22Rv1 (cell line): ENCODE measurements around the gene DNLZ.

Source experiments
- H3K27ac ChIP-seq: fragments of 450-650 bp; 2 replicates; pipeline ENCODE4 v1.5.1; 2017
- ZFX ChIP-seq: fragments of 450-650 bp; IDR thresholded peaks from 2 replicates; pipeline ENCODE4 v1.6.1; 2017; ENCODE audit warnings: antibody characterized with exemption, borderline replicate concordance
- TF ChIP-seq, protein P1 (sequence below): fragments of 450-650 bp; IDR thresholded peaks from 2 replicates; pipeline ENCODE4 v1.5.1; 2017; ENCODE audit warnings: mild to moderate bottlenecking

The DNLZ gene

DNA sequence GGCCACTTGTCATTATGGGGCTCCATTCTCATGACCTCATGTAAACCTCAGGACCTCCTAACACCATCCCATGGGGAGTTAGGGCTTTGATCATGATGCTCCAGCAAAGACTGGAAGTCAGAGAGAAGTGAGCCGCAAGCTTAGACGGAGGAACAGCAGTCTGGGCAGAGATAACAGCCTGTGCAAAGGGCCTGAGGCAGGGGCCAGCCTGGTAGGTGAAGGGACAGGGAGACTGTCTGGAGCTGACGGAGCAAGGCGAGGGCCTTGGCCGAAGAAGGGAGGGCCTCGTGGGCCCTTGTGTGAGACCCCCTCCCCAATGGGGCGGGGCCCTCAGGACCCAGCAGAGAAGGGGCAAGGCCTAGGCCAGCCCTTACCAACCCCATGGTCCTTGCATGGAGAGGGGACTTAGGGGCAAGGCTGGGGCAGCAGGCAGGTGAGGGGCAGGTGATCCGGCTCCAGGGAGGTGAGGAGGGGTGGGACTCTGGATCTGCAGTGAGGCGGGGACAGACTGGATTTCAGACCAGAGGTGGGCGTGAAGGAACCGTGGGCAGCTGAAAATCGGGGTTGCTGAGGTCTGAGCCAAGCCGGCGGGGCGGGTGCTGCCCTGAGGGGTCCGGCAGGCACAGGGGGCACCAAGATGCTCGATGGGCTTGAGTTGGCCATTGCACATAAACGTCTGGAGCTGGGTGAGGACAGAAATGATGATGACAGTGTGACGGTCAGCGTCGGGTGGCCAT is 18.8 kb downstream of the DNLZ start:
- TF ChIP-seq, protein P1, sequence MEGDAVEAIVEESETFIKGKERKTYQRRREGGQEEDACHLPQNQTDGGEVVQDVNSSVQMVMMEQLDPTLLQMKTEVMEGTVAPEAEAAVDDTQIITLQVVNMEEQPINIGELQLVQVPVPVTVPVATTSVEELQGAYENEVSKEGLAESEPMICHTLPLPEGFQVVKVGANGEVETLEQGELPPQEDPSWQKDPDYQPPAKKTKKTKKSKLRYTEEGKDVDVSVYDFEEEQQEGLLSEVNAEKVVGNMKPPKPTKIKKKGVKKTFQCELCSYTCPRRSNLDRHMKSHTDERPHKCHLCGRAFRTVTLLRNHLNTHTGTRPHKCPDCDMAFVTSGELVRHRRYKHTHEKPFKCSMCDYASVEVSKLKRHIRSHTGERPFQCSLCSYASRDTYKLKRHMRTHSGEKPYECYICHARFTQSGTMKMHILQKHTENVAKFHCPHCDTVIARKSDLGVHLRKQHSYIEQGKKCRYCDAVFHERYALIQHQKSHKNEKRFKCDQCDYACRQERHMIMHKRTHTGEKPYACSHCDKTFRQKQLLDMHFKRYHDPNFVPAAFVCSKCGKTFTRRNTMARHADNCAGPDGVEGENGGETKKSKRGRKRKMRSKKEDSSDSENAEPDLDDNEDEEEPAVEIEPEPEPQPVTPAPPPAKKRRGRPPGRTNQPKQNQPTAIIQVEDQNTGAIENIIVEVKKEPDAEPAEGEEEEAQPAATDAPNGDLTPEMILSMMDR = no peak
- no peak for TF ChIP-seq ZFX
- no peak overlapping the region for H3K27ac ChIP-seq

DNA sequence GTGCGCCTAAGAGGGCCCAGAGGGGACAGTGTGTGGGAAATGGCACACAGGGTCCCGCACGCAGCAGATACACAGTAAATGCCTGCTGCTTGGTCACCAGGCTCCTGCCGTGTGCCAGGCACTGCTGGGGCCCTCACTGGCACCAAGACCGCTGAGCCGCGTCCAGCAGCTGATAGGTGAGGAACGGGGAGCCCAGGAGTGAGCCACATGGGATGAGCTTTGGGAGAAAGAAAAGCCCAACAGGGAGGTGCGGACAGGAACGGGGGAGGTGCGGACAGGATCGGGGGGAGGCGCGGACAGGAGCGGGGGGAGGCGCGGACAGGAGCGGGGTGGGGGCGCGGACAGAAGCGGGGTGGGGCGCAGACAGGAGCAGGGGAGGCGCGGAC is 19.7 kb downstream of the DNLZ start:
- H3K27ac ChIP-seq = no peak overlapping the region
- no peak for TF ChIP-seq ZFX

DNA sequence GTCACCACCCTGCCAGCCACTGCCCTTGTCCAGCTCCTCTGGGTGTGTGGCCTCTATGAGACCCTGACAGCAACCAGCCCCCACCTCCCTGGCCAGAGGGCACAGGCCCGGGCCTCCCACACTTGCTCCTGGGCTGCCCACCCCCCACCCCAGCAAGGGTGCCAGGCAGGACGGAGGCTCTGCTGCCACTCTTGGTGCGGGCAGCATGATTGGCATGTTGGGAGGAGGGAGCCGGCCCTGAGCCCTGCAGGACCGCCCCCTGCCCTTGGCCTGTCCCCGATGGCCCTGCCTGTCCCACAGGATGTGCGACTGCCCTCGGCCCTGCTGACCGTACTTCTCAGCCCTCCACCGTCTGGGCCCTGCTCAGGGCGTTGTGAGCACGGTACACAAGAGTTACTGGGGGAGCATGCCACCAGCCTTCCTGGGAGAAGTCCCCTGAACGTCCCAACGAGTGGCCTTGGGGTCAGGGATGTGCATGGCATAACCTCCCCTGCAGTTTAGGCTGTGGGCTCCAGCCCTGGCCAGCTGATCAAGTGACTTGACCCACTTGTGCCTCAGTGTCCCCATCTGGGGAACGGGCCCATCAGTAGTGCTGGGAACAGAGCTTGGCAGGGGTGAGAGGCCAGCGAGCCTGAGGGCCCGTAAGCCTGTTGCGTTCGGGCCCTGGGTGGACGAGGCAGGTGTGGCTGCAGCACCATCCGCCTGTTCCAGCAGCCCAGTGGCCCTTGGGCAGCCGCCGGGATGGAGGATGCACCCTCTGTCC is 20.2 kb downstream of the DNLZ start:
- TF ChIP-seq ZFX = no peak
- TF ChIP-seq, protein P1 = 0 out of 2 replicates have a peak, but pooled peaks have one; percentile 1
- peak overlapping the region; percentile 58 for H3K27ac ChIP-seq

DNA sequence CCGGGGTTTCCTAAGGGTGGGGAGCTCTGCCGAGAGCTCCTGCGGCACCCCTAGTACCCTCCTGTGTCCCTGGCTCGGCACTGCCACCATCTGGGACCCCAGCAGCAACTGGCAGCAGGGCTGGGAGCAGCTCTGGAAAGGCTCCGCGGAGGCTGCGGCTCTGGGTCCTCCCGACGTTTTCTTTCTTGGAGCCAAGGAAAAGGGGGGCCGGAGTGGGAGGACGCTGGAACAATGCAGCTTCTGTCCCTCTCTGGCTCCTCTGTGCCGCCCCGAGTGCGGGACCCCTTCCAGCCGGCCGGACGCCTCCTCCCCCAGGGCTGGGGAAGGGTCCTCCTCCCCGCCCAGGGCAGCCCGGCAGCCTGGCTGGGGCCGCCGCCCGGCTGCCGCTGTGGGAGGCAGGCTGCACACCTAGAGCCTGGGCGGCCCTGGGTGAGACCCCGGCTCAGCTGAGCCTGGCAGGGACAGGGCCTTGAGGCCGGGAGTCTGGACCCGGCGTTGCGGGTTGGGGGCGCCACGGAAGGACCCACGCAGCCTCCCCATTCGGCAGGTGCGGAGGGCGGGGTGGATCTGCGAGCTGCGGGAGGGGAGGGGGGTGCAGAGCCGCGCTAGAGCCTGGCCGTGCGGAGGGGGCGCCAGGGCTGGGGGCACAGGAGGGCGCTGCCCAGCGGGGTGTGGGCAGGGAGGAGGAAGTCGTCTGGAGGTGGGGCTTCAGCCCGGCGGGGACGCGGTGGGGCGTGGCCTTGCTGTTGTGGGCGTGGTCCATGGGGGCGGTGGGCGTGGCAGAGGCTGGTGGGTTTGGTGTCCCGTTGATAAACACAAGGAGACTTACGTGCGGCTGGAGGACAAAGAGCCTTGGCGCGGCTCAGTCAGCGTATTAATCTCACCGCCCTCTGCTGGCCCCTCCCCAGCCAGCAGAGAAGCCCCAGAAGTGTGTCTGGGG is 21.1 kb downstream of the DNLZ start:
- TF ChIP-seq, protein P1 = 0 out of 2 replicates have a peak, but pooled peaks have one; percentile 9
- no peak for TF ChIP-seq ZFX
- H3K27ac ChIP-seq = peak overlapping the region; percentile 58

DNA sequence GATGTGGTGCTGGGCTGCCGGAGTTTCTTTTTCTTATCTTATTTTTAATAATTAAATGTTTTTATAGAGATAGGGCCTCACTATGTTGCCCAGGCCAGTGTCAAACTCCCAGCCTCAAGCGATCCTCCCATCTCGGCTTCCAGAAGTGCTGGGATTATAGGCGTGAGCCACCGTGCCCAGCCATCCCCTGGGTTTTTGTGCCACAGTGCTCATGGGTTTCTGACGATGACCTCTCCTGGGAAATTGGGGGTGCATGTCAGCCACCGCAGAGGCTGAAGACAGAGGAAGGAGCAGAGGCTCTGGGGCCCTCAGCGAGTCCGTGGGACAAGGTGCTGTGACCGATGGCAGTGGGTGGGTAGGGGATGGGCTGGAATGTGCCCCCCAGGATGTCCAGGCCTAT is 21.8 kb downstream of the DNLZ start:
- TF ChIP-seq, protein P1 = no peak
- no peak for TF ChIP-seq ZFX
- H3K27ac ChIP-seq = no peak overlapping the region

DNA sequence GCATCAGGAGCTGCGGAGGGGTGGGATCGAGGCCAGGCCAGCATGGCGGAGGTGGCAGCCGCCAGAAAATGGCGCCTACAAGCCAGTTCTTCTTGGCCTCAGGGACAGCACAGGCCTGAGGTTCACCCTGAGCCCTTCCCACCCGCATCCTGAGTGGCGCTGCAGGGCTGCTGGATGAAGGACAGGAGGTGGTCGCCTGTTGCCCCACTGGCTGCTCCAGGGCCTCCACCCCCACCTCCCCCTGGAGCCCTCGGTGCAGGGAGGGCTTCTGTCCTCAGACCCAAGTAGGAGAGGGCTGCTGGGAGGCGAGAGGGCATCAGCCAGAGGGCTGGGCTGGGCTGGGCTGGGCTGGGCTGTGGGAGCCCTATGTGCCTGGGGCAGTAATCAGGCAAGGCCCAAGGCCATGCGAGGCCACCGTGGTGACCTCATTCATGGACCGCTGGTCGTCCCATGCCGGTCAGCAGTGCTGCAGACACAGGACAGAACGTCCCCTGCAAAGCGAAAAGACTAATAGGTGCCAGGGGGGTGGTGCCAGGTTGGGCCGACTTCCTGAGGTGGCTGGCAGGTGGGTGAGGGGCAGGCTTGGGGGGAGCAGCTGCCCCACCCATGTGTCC is 22.4 kb downstream of the DNLZ start:
- H3K27ac ChIP-seq = no peak overlapping the region
- TF ChIP-seq, protein P1 = no peak
- no peak for TF ChIP-seq ZFX
